ENCODE data around the gene PHF21A. TPM values are rescaled to one million over a fixed set of nuclear protein-coding genes. Genes with fewer than 3 reads are reported as not detected.
A peak's percentile ranks its signal among the peaks of the same experiment; 100 is the strongest.
"Not testable (repeated sequence)": the region's sequence is repeated elsewhere in the genome, so short reads cannot be mapped to it uniquely, and the experiment has no call there.

Gene PHF21A
- total RNA-seq, 1 donor from 2014 or later: 69.7 TPM

GRCh38 chr11:45985212-45985611, 136.0 kb downstream of the PHF21A start:
- Histone ChIP-seq H3K36me3 (no peaks in the 10 kb centered on the region), H3K4me3 (no peak overlapping the region), H3K9me3 (no peaks in the 10 kb centered on the region), H3K27ac (no peak overlapping the region), H3K4me1 (peaks cover 3 to 11% of the 10 kb centered on the region in 2 donors), H3K27me3 (no peaks in the 10 kb centered on the region)
- no peak for DNase-seq (ENCODE audit: low spot score in 2 of 2)
- no peak for TF ChIP-seq CTCF (IDR thresholded peaks at IDR 0.05)
- intact Hi-C loops (cut with DNase I): no loop called here

- TF ChIP-seq CTCF (IDR thresholded peaks at IDR 0.05): no peak
- Histone ChIP-seq H3K27me3 (no peaks in the 10 kb centered on the region), H3K9me3 (no peaks in the 10 kb centered on the region), H3K4me1 (peaks cover 3 to 12% of the 10 kb centered on the region in 2 donors), H3K4me3 (no peak overlapping the region), H3K27ac (no peak overlapping the region), H3K36me3 (peaks cover 2 to 5% of the 10 kb centered on the region in 2 donors)
- DNase-seq (ENCODE audit: low spot score in 2 of 2): no peak
- intact Hi-C loops (cut with DNase I): no loop called here
These were observed 137.1 kb downstream of the PHF21A start for GRCh38 chr11:45984192-45984591.

- H3K27ac ChIP-seq: peak overlapping the region; percentile 40 to 46
These were observed 137.8 kb downstream of the PHF21A start for GRCh38 chr11:45983471-45983845.

GRCh38 chr11:45982656-45983470, 138.4 kb downstream of the PHF21A start:
- intact Hi-C loops (cut with DNase I): no loop called here
- Histone ChIP-seq H3K9me3 (no peaks in the 10 kb centered on the region), H3K4me1 (peaks cover 3 to 13% of the 10 kb centered on the region in 2 donors), H3K4me3 (peak overlapping the region; percentile 12 to 19), H3K36me3 (peaks cover 11 to 19% of the 10 kb centered on the region in 2 donors), H3K27ac (peak overlapping the region; percentile 40 to 46), H3K27me3 (no peaks in the 10 kb centered on the region)
- DNase-seq (ENCODE audit: low spot score in 2 of 2): peak in 1 of 2 donors; percentile 73
- no peak for TF ChIP-seq CTCF (IDR thresholded peaks at IDR 0.05)

More at GRCh38 chr11:45983471-45983845, 137.8 kb downstream of the PHF21A start:
- no peak for TF ChIP-seq CTCF (IDR thresholded peaks at IDR 0.05)
- no peaks in the 10 kb centered on the region for H3K9me3 ChIP-seq
- no peak for DNase-seq (ENCODE audit: low spot score in 2 of 2)
- H3K4me1 ChIP-seq: peaks cover 3 to 13% of the 10 kb centered on the region in 2 donors
- no peaks in the 10 kb centered on the region for H3K27me3 ChIP-seq
- intact Hi-C loops (cut with DNase I): no loop called here
- H3K4me3 ChIP-seq: no peak overlapping the region
- peaks cover 9 to 13% of the 10 kb centered on the region in 2 donors for H3K36me3 ChIP-seq

- H3K4me1 ChIP-seq: peaks cover 3 to 13% of the 10 kb centered on the region in 2 donors
- H3K9me3 ChIP-seq; H3K4me3 ChIP-seq; intact Hi-C loops (cut with DNase I); H3K27me3 ChIP-seq; DNase-seq (ENCODE audit: low spot score in 2 of 2); H3K27ac ChIP-seq: not testable (repeated sequence)
- peaks cover 11 to 26% of the 10 kb centered on the region in 2 donors for H3K36me3 ChIP-seq
These were observed 139.4 kb downstream of the PHF21A start for GRCh38 chr11:45981826-45982225.

GRCh38 chr11:45974806-45975205, 146.4 kb downstream of the PHF21A start:
- H3K36me3 ChIP-seq: peaks cover 27 to 44% of the 10 kb centered on the region in 2 donors
- no peak overlapping the region for H3K4me3 ChIP-seq
- no peak for DNase-seq (ENCODE audit: low spot score in 2 of 2)
- no peaks in the 10 kb centered on the region for H3K9me3 ChIP-seq
- H3K27me3 ChIP-seq: no peaks in the 10 kb centered on the region
- H3K4me1 ChIP-seq: peaks cover 0 to 2% of the 10 kb centered on the region in 2 donors
- H3K27ac ChIP-seq: no peak overlapping the region
- TF ChIP-seq CTCF (IDR thresholded peaks at IDR 0.05): no peak
- intact Hi-C loops (cut with DNase I): no loop called here

Data from ascending aorta (tissue), 2 donors.